ENCODE data around the gene TLR8. TPM values are rescaled to one million over a fixed set of nuclear protein-coding genes. Genes with fewer than 3 reads are reported as not detected.

The TLR8 gene
- total and polyA plus RNA-seq, 2 of the 13 experiments (the other 11 are each of a cell fraction or from before 2014, with no cell fraction given), result not detected

DNA sequence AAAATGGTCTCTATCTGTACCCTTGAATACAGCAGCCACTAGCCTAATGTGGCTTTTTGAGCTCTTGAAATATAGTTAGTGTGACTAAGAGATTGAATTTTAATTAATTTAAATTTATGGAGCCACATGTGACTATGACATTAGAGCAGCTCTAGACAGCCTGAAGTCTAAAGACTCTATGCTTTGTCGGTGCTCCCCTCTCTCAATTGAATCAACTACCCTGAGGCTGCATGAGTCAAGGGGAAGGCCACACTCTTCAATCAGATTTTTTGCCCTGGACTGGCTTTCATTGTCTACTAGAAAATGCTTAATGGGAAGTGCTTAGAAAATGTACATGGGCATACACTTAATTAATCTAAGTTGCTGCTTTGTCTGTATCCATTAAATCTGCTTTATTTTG lies 27.9 kb upstream of the TLR8 start:
- Histone ChIP-seq H3K36me3 (replicated peaks in 1 of 2; ENCODE audit: control insufficient read depth in 1 of 2, insufficient read depth in 2 of 2, low read length in 2 of 2) (no peaks in the 10 kb centered on the region), H3K9ac (ENCODE audit: insufficient read depth, low read depth, low read length) (no peak overlapping the region), H3K4me1 (ENCODE audit: insufficient read depth, low read length) (peaks cover 19% of the 10 kb centered on the region), H3K4me3 (replicated peaks in 1 of 3; ENCODE audit: insufficient read depth in 1 of 3, low read depth in 2 of 3, low read length in 3 of 3) (no peak overlapping the region), H3K4me2 (ENCODE audit: low read depth, low read length) (no peak overlapping the region), H3K79me2 (ENCODE audit: insufficient read depth, low read length) (no peaks in the 10 kb centered on the region), H4K20me1 (ENCODE audit: insufficient read depth, low read length) (no peaks in the 10 kb centered on the region), H3K9me3 (ENCODE audit: low read length) (no peaks in the 10 kb centered on the region), H3K27me3 (ENCODE audit: control insufficient read depth in 1 of 2, insufficient read depth in 2 of 2, low read length in 2 of 2) (no peaks in the 10 kb centered on the region), H2AFZ (ENCODE audit: low read length) (no peak overlapping the region), H3K27ac (ENCODE audit: extremely low read length, insufficient read depth, low read length) (no peak overlapping the region)
- intact Hi-C loops (cut with micrococcal nuclease; ENCODE audit: unreplicated experiment) (no loop called here), in situ Hi-C loops (cut with HindIII; ENCODE audit: extremely low pct_ligation_motif_present, low pct_unique_long_range_greater_than_20kb) (no loop called here)
- DNase-seq (ENCODE audit: low spot score) (no peak), FAIRE-seq (no peak), ATAC-seq (no peak)
- CTCF ChIA-PET (ENCODE audit: low intra/inter-chr PET ratio, low total read pairs), result no interaction called here
- 50% methylated on average over 1 of the region's 1 CpG for WGBS (ENCODE audit: low lambda C conversion rate)
- no peak for TF ChIP-seq ZNF788 (CRISPR knock-in tag; IDR thresholded peaks at IDR 0.05; ENCODE audit: borderline replicate concordance)
- TF ChIP-seq, protein P1, sequence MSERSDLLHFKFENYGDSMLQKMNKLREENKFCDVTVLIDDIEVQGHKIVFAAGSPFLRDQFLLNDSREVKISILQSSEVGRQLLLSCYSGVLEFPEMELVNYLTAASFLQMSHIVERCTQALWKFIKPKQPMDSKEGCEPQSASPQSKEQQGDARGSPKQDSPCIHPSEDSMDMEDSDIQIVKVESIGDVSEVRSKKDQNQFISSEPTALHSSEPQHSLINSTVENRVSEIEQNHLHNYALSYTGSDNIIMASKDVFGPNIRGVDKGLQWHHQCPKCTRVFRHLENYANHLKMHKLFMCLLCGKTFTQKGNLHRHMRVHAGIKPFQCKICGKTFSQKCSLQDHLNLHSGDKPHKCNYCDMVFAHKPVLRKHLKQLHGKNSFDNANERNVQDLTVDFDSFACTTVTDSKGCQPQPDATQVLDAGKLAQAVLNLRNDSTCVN (CRISPR knock-in tag; IDR thresholded peaks at IDR 0.05; ENCODE audit: borderline replicate concordance), result no peak
- no peak for TF ChIP-seq PCBP2 (optimal IDR thresholded peaks at IDR 0.05; ENCODE audit: low read depth, low read length, poor library complexity, severe bottlenecking)
- TF ChIP-seq CEBPG (CRISPR knock-in tag; IDR thresholded peaks at IDR 0.05), result no peak
- TF ChIP-seq, protein P2, sequence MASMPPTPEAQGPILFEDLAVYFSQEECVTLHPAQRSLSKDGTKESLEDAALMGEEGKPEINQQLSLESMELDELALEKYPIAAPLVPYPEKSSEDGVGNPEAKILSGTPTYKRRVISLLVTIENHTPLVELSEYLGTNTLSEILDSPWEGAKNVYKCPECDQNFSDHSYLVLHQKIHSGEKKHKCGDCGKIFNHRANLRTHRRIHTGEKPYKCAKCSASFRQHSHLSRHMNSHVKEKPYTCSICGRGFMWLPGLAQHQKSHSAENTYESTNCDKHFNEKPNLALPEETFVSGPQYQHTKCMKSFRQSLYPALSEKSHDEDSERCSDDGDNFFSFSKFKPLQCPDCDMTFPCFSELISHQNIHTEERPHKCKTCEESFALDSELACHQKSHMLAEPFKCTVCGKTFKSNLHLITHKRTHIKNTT (CRISPR knock-in tag; IDR thresholded peaks at IDR 0.05), result no peak
- TF ChIP-seq, protein P3, sequence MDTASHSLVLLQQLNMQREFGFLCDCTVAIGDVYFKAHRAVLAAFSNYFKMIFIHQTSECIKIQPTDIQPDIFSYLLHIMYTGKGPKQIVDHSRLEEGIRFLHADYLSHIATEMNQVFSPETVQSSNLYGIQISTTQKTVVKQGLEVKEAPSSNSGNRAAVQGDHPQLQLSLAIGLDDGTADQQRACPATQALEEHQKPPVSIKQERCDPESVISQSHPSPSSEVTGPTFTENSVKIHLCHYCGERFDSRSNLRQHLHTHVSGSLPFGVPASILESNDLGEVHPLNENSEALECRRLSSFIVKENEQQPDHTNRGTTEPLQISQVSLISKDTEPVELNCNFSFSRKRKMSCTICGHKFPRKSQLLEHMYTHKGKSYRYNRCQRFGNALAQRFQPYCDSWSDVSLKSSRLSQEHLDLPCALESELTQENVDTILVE (CRISPR knock-in tag; IDR thresholded peaks at IDR 0.05), result no peak
- TF ChIP-seq, protein P4, sequence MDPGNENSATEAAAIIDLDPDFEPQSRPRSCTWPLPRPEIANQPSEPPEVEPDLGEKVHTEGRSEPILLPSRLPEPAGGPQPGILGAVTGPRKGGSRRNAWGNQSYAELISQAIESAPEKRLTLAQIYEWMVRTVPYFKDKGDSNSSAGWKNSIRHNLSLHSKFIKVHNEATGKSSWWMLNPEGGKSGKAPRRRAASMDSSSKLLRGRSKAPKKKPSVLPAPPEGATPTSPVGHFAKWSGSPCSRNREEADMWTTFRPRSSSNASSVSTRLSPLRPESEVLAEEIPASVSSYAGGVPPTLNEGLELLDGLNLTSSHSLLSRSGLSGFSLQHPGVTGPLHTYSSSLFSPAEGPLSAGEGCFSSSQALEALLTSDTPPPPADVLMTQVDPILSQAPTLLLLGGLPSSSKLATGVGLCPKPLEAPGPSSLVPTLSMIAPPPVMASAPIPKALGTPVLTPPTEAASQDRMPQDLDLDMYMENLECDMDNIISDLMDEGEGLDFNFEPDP (CRISPR knock-in tag; conservative IDR thresholded peaks at IDR 0.05), result no peak
- TF ChIP-seq, protein P5, sequence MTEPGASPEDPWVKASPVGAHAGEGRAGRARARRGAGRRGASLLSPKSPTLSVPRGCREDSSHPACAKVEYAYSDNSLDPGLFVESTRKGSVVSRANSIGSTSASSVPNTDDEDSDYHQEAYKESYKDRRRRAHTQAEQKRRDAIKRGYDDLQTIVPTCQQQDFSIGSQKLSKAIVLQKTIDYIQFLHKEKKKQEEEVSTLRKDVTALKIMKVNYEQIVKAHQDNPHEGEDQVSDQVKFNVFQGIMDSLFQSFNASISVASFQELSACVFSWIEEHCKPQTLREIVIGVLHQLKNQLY (CRISPR knock-in tag; IDR thresholded peaks at IDR 0.05), result no peak
- no peak for TF ChIP-seq ZNF335 (CRISPR knock-in tag; IDR thresholded peaks at IDR 0.05)
- TF ChIP-seq FOSL2 (CRISPR knock-in tag; IDR thresholded peaks at IDR 0.05), result no peak
- TF ChIP-seq KLF9 (CRISPR knock-in tag; IDR thresholded peaks at IDR 0.05; ENCODE audit: low read depth), result no peak
- BruUV-seq (replicated peaks), result no TSS peak
- POLR2A ChIA-PET, result no interaction called here

Measured in HepG2 (cell line).